NB4 (cell line): ENCODE results near the gene C1orf21.

Experiments
- DNase-seq: peaks from one replicate; pipeline ENCODE4 v3.0.0; 2010; ENCODE audit warnings: low read depth
- H3K4me3 ChIP-seq: one replicate; pipeline ENCODE4 v1.5.1; 2011; ENCODE audit warnings: mild to moderate bottlenecking, low read depth, low read length, moderate library complexity
- CTCF ChIP-seq: IDR thresholded peaks from one replicate; pipeline ENCODE4 v1.5.1; 2012; ENCODE audit warnings: low read depth, low read length
- MAX ChIP-seq: IDR thresholded peaks from 2 replicates; pipeline ENCODE4 v1.6.1; 2011; ENCODE audit warnings: low read depth, low read length
- MYC ChIP-seq: IDR thresholded peaks from 2 replicates; pipeline ENCODE4 v1.6.1; 2011; ENCODE audit warnings: low read depth, low read length
- POLR2A ChIP-seq: IDR thresholded peaks from 2 replicates; pipeline ENCODE4 v1.6.1; 2011; ENCODE audit warnings: mild to moderate bottlenecking; ENCODE audit not compliant: insufficient read length; ENCODE audit errors: extremely low read depth

Gene C1orf21

GRCh38 chr1:184644771-184645170, 257.9 kb downstream of the C1orf21 start:
- TF ChIP-seq MYC, result no peak
- no peak for TF ChIP-seq CTCF
- TF ChIP-seq POLR2A, result no peak
- DNase-seq, result no peak
- no peak overlapping the region for H3K4me3 ChIP-seq

GRCh38 chr1:184646178-184646701, 259.4 kb downstream of the C1orf21 start:
- no peak overlapping the region for H3K4me3 ChIP-seq
- TF ChIP-seq CTCF (no peak), MAX (no peak), POLR2A (no peak), MYC (no peak)
- no peak for DNase-seq

- TF ChIP-seq CTCF, result no peak
- no peak for TF ChIP-seq POLR2A
- TF ChIP-seq MYC, result no peak
- no peak for TF ChIP-seq MAX
- no peak for DNase-seq
- no peak overlapping the region for H3K4me3 ChIP-seq
These were observed 260.0 kb downstream of the C1orf21 start for GRCh38 chr1:184646824-184647223.

GRCh38 chr1:184647471-184647870, 260.6 kb downstream of the C1orf21 start:
- no peak for TF ChIP-seq MYC
- TF ChIP-seq POLR2A, result no peak
- TF ChIP-seq CTCF, result no peak
- TF ChIP-seq MAX, result no peak
- no peak for DNase-seq
- no peak overlapping the region for H3K4me3 ChIP-seq

- H3K4me3 ChIP-seq, result no peak overlapping the region
- no peak for TF ChIP-seq MAX
- TF ChIP-seq CTCF, result no peak
- TF ChIP-seq MYC, result no peak
- TF ChIP-seq POLR2A, result no peak
- DNase-seq, result no peak
These were observed 261.5 kb downstream of the C1orf21 start for GRCh38 chr1:184648160-184648855.

GRCh38 chr1:184648856-184649201, 262.0 kb downstream of the C1orf21 start:
- no peak for TF ChIP-seq POLR2A
- no peak for DNase-seq
- no peak overlapping the region for H3K4me3 ChIP-seq
